Muscle of arm (tissue), 12 donors: ENCODE results near the gene CKS2. TPM values are rescaled to one million over a fixed set of nuclear protein-coding genes. Genes with fewer than 3 reads are reported as not detected.

Experiments used
- DNase-seq: peaks from one replicate; pipeline ENCODE4 v3.0.0-alpha.2; 2013
- polyA plus RNA-seq, 12 donors: library from polyadenylated mRNA; unstranded; fragments of 120-200 nt; gene quantifications; one replicate each; pipeline ENCODE4 v1.2.1, GENCODE V29; 2013; ENCODE audit not compliant: insufficient read length in 12 of 12

Gene CKS2
- polyA plus RNA-seq, 12 donors: 22.8 to 63.7 (median 33.8) TPM; not detected in 1

DNA sequence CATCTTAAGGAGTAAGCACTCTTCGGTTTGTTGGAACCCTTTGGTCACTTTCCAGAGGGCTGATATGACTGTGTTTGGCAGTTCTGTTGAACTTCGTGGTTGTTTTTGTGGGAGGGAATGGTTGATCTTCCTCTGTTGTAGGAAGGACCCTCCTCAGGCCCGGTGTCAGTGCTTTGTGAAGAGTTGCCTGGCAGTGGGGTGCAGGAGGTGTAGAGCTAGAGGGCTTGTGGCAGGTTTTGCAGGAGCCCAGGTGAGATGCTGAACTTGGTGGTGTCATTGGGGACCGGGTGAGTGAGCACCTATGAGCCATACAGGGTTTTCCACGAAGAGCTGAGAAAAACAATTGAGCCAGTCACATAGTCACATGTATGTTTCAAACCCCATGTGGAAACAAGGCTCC lies 34.5 kb downstream of the CKS2 start:
- DNase-seq: no peak

DNA sequence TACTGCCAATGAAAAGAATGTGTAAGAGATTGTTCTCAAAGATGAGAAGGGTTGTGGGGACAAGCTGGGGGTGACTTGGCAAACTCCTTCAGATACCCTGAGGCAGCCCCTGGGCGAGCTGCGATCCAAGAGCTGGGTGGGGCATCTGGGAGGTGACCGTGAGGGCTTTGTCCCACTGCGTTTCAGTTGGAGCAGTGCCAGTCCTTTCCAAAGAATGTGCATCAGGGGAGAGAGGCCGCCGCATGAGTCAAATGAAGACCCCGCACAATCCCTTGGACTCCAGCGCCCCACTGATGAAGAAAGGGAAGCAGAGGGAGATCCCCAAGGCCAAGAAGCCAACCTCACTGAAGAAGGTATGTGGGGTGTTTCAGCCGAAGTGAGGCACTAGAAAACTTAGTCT lies 35.7 kb downstream of the CKS2 start:
- DNase-seq: no peak

DNA sequence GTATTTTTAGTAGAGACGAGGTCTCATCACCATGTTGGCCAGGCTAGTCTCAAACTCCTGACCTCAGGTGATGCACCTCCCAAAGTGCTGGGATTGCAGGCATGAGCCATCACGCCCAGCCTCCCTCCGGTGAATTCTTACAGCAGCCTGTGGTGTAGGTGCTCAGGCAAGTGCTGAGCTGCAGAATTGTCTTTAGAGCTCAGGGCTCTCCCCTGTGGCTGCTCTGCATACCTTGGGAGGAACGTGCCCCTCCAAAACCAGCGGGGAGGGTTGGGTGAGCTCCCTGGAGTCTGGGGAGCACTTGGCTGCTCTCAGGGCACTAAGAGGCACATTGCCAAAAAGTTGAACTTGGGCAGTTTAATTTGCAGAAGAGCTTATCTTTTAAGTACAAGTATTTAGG lies 36.7 kb downstream of the CKS2 start:
- DNase-seq: no peak

DNA sequence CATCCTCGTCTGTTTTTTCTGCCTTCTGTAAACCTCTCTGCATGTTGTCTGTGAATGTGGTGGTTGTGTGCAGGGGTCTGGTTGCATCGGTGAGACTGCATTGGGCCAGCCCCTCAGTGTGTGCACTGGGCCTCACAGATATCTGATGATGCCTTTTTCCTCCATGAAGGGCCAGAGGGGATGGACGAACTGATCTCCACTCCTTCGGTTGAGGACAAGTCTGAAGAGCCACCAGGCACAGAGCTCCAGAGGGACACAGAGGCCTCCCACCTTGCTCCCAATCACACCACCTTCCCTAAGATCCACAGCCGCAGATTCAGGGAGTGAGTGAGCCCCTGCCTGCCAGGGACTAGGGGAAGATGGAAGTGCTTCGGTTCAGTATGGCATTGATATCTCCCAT lies 38.6 kb downstream of the CKS2 start:
- no peak for DNase-seq

DNA sequence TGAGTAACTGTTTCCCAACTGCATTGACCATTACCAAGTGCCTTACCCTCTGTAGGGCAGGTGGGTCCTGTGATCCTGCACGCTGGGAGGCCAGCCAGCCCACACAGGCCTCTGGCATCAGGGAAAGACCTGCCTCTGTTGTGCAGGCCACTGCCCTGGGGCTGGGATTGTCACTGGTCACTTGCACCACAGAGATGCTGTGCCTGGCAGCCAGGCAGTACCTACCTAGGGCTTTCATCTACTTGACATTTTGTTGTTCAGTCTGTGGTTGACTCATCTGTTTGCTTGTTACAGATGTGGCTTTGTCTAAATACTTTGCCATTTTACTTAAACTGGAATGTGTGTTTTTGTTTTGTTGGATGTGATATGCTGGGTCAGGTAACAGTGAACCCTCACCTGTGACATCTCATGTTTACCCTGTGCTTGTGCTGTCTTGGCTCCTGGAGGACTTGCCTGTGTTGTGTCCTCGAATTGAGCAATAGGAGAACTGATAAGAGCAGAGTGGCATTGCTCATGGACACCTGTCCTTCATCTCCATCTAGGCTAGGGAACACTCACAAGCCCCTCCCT lies 40.1 kb downstream of the CKS2 start:
- DNase-seq: no peak

DNA sequence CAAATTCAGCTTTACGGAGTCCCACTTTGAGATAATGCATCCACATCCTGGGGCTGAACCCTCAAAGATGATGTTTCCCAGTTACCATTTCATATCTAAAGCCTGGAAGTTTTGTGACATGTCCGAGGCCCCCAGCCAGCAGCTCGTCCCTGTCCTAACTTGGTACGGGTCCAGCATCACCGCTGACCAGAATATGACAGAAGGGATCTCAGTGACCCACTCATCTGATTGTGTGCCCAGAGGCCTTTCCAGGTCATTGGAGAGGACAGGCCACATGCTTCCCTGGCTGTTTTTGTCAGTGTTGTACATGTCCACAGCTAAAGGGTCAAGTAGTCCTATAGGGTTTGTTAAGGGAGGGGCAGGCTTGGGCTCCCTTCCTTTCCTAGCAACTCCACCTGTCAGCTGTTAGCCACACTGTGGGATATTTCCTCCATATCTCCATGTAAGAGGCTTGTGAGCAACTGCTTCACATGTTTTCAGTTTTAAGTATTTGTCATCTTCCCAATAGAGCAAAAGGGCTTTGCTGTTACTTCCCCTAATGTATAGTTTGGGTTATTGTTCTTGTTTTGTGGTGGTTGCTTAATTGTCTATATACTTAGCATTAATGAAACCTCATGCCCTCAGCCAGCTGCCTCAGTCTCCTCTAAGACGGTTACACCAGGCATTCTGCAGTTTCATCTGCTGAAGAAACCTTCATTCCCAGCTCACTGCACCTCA lies 40.7 kb downstream of the CKS2 start:
- no peak for DNase-seq

DNA sequence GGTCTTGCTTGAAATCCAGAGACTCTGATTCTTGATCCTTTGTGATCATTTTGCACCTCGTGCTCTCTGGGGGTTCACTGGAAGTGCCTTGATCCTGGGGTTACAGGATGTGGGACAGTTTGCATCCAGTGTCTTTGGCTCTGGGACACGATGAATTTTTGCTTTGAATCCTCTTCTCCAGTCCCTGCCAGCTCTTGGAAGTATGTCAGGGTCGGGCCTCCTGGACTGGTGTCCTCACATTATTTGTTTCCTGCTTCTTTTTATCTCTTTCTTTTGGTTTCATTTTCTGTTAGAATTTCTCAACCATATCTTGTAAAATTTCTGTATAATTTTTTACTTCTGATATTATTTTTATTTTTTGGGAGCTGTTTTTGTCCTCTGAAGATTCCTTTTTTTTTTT lies 41.5 kb downstream of the CKS2 start:
- no peak for DNase-seq

DNA sequence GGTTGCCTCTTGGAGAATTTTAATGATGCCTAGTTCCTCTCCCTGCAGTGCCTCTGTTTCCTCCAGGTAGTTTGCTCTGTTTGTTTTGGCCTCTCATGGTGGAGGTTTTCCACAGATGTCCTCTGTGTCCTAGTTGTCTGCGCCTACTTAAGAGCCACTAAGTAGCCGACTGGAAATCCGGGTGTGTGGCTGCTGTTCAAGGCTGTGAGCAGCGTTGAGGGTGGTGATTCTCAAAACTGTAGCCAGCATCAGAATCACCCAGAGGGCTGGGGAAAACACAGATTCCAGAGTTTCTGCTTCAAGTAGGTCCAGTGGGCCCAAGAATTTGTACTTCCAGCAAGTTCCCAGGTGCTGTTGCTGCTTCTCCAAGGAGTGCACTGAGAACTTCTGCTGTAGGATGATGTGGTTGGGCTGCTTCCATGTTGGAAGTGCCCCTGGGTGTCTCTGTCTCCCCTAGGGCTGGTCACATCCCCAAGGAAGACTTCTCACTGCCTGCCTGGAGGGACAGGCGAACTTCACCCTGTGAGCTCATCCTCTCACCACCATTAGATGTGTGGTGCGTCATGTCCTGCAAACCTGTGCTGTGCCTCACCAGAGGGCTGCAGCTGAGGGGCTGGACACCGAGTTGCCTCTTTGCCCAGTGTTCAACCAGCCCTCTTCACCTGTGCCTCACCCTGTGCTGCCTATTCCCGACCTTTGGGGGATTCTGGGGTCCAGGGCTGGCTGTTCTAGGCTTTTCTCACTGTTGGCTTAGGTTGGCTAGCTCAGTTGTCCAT lies 42.1 kb downstream of the CKS2 start:
- DNase-seq: no peak

DNA sequence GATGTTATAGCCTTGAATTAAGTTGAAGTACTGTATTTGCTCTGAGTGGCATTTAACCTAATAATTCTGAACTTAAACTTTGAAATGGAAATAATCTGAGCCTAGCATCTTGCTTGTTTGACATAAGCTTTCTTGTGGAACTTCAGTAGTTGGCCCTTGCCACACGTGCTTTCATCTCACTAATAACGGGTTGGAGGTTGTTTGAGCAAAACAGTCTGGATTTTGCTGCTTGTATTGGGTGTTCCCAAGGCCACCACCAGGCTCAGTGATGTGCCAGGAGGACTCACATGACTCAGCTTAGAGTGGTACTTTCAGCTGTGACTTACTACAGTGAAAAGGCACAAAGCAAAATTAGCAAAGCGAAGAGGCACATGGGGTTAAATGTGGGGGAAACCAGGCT lies 43.0 kb downstream of the CKS2 start:
- no peak for DNase-seq

DNA sequence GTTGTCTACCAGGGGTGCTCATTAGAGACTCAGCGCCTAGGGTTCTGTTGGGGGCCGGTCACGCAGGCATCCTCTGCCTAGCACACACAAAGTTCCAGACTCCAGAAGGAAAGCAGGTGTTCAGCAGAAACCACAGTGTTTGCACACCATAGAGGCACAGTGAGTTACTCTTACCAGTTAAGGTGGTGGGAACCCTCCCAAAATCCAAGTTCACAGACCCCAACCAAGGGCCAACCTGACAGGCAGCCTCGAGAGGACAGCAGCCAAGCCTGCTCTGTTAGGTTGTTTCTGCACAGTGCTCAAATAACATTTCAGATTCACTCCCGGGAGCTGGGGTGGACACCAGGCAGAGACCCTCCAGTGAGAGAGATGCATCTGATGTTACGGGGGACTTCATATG lies 43.5 kb downstream of the CKS2 start:
- DNase-seq: no peak

DNA sequence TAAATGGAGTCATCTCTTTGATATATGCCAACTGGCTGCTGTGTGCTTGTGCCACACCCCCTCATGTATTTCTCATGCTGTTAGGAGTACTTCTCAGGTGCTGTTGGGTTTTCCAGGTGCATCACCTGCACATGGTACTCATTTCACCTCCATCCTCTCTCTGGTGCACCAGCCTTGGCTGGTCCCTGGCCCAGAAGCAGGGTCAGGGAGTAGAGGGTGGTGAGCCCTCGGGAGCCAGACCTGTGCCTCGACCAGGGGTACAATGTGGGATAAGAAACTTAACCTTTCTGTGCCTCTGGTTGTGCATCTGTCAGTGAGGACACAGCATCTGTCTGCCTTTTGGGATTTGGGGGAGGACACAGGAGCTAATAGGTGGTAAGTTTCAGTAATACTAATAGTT lies 45.8 kb downstream of the CKS2 start:
- DNase-seq: no peak

DNA sequence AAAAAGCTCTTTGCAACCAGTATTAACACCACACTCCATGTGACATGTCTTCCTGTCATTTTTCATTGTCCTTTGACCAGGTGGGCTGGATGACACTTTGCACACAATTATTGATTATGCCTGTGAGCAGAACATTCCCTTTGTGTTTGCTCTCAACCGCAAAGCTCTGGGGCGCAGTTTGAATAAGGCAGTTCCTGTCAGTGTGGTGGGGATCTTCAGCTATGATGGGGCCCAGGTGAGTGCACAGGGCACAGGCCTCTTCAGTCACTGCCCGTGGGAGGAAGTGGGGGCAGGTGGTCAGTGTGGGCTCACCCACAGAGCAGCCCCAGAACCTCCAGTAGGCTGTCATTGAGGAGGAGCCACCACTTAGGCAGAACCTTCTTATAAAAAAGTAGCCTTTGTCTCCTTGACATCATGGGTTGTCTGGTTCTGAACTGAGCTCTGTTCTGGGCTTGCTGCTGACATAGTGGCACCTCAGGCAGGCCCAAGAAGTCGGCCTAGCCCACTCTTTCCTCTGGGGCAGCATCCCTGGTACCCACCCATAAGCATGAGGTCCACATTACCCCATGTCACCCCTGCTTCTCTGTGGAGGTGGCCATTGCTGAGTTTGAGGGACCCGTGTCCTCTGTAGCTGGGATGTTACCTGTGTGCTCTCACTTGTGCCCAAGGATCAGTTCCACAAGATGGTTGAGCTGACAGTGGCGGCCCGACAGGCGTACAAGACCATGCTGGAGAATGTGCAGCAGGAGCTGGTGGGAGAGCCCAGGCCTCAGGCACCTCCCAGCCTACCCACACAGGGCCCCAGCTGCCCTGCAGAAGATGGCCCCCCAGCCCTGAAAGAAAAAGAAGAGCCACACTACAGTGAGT lies 46.6 kb downstream of the CKS2 start:
- no peak for DNase-seq

DNA sequence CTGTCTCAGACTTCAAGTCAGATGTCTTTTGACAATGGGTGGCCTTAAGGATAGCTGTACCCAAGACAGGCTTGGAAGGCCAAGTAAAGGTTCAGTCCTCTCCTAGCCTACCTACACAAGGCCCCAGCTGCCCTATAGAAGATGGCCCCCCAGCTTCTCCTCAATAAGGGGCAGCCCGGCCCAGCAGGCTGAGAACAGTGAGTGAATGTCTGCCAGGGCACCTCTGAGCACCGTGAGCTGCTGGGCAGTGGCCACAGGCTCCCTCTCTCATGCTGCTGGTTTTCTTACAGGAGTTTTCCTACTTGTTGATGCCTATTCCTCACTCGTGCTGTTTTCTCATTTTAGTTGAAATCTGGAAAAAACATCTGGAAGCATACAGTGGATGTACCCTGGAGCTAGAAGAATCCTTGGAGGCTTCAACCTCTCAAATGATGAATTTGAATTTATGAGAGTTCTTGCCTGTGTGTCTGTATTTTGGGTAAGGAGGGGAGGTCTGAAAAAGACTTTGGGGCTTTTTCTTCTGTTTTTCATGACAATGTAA lies 47.5 kb downstream of the CKS2 start:
- DNase-seq: peak; percentile 36

DNA sequence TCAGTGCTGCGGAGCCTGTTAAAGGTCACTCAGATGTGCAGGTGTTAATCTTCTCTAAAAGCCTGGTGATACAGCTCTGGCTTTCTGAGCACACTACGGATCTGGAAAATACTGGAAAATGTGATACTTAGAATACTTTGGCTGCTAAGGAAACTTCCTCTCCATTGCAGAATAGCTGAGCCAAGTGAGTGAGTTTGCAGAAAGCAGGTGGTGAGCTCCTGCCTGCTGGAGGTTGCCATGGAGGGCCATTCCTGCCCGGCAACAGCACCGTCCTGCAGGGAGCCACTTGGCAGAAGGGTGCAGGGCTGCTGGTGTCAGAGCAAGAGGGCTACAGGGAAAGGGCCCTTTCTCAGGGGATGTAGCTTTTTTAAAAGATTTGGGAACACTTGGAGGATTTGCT lies 48.0 kb downstream of the CKS2 start:
- peak; percentile 54 for DNase-seq

DNA sequence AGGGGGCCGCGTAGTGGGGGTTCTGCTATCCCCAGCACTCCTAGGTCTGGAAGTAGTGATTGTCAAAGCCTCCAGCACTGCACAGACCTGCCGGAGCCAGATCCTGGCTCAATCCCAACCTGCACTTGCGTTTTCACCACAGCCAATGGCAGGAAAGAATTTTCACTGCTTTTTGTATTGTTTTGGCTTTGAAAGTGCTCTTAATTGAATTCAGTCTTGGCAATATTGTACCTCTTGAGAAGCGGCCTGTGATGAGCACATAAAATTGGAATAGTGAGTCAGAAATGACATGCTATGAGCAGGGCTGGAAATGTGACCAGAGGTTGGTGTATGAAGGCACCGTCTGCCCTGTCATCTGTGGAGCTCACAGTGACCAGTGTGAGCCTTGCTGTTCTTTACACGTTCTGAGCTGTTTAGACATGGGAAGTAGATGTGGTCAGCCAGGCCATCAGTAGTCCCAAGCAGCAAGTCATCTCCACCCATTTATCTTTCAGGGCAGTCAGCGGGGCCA lies 48.8 kb downstream of the CKS2 start:
- DNase-seq: peak; percentile 47

DNA sequence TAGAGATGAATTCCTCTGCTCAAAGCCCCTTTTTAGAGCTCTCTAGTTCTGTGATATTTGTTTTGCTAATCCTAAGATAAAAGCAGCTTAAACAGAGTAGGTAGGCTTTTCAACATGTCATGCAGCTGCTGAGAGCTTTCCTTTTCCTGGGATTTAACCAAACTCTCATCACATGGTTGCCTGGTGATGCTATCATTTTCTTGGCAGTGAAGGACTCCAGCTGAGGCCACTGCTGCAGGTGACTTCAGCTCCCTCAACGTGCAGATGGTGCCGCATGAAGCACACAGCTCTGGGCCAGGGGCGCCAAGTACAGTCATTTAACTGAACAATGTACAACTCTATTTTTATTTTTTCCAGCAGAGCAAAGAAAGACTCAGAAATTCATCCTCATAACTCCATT lies 49.5 kb downstream of the CKS2 start:
- DNase-seq: peak; percentile 65

DNA sequence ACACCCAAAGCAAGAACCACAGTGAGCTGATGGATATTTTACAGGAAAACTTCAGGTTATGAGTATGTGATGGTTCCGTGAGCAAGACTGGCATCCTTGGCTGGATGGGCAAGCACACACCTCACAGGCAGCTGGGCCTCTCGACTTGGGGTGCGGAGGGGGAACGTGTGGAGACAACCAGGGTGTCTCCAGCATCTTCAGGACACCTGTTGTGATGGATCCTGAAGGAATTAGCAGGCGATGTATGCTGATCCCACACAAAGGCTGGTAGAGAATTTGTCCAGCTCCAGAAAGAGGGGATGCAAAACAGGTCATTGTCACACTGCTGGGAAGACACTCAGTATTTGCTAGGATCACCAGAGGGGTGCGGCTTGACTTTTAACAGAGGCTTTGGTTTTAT lies 50.0 kb downstream of the CKS2 start:
- no peak for DNase-seq

DNA sequence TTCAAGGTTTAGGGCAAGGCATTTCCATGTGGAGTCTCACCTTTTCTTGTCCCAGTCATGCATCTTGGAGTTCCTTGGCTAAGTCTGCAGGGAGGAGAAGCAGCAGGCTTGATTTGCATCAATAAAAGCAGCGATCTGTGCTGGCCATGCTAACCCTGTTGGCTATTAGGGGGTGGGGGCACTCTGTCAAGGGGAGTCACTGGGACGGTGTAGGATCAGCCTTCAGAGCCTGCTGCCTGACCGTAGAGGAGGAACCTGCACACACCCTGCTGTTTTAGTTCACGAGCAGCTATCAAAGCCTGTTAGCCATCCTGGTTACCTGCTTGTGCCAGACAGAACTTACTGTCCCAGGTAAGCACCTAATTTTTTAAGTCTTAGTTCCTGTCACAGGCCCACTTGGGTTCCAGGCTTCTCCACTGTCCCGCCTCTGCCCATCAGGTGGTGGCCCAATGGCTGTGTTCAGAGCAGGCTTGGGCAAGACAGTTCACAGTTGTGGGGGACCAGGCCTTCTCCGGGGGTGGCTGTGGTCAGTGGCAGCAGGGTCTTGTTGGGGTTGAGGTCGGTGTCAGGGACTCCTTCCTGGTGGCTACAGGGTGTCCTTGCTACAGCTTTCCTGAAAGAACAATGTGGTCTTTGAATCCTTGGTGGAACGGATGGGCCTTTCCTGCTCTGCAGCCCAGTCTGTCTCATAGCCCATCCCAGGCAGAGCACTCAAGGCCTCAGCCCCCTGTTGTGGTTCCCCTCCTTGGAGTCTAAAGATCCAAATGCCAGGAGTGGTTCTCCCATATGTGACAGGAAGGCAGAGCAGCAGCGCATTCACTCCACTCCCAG lies 51.0 kb downstream of the CKS2 start:
- DNase-seq: no peak

DNA sequence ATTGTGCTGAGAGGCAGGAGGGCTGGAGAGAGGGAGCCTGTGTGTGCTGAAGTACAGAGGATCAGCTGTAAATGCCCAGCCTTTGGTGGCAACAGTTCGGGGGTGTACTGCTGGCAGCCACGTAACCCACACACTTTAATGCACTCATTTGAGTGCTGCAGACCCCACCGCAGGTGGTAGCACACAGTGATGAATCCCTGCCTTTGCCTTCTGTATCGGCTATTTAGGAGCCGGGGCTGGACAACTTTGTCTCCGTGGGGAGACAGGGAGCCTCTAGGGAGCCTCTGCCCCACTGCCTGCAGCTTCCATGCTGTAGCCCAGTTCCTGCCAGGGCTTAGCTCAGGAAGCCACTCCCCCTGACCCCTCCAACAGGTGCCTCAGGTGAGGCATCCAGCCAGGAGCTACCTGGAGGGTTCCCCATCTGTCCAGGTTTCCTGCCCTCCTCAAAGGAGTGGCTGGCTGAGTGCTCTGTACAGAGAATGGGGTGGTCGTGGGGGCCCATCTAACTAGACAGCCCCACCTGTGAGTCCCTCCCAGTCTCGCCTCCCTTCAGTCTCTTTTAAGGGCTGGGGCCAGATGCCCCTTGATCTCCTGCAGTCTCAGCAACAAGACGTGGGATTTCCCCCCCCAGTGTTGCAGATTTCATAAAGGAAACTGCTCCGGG lies 51.8 kb downstream of the CKS2 start:
- no peak for DNase-seq

DNA sequence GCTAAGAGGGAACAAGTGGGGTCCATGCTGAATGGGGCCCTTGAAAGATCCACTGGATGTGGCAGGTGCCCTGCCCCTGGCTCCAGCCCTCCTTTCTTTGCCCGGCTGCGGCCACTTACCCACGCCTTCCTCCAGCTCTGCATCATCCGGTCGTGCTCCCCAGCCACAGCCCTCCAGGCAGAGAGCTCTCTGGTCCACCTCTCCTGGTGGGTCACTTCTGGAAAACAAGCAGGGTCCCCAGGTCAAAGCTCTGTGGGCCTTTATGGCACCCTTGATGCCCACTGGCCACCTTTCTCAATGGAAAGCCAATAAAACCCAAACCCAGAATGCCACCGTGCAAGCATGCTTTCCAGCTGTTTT lies 52.3 kb downstream of the CKS2 start:
- DNase-seq: no peak
